Liver (tissue), 9 donors: ENCODE measurements around the gene SIL1. TPM values are rescaled to one million over a fixed set of nuclear protein-coding genes. Genes with fewer than 3 reads are reported as not detected.

ENCODE experiments used
- DNase-seq: peaks from one replicate; pipeline ENCODE4 v3.0.0-alpha.2; 2017; ENCODE audit warnings: low spot score
- H3K27ac ChIP-seq, 2 donors: one replicate each; pipeline ENCODE4 v1.7.0; 2013; ENCODE audit warnings: inconsistent platforms in 2 of 2, low read length in 2 of 2, control low read depth in 1 of 2, low read depth in 1 of 2, mild to moderate bottlenecking in 1 of 2
- H3K27me3 ChIP-seq, 4 donors: one replicate each; pipeline versions ENCODE4 v1.6.1 to v1.7.0; 2013; ENCODE audit warnings: low read length in 3 of 4, inconsistent platforms in 1 of 4, mild to moderate bottlenecking in 1 of 4, moderate library complexity in 1 of 4; ENCODE audit not compliant: control insufficient read depth in 4 of 4, insufficient read depth in 4 of 4
- H3K36me3 ChIP-seq, 4 donors: one replicate each; pipeline versions ENCODE4 v1.6.1 to v1.7.0; 2013; ENCODE audit warnings: low read length in 3 of 4, mild to moderate bottlenecking in 3 of 4, low read depth in 1 of 4, moderate library complexity in 1 of 4; ENCODE audit not compliant: control insufficient read depth in 4 of 4, insufficient read depth in 3 of 4
- H3K4me1 ChIP-seq, 4 donors: one replicate each; pipeline versions ENCODE4 v1.6.1 to v1.7.0; 2013; ENCODE audit warnings: low read length in 3 of 4, mild to moderate bottlenecking in 3 of 4, moderate library complexity in 1 of 4; ENCODE audit not compliant: control insufficient read depth in 4 of 4, insufficient read depth in 4 of 4
- H3K4me3 ChIP-seq, 3 donors: one replicate each; pipeline versions ENCODE4 v1.6.1 to v1.7.0; 2013; ENCODE audit warnings: low read length in 3 of 3, control low read depth in 1 of 3, low read depth in 1 of 3, mild to moderate bottlenecking in 1 of 3
- H3K9ac ChIP-seq, 2 donors: one replicate each; pipeline ENCODE4 v1.7.0; 2013; ENCODE audit warnings: low read length in 2 of 2, mild to moderate bottlenecking in 2 of 2, moderate library complexity in 2 of 2, control low read depth in 1 of 2, low read depth in 1 of 2
- H3K9me3 ChIP-seq, 4 donors: one replicate each; pipeline versions ENCODE4 v1.6.1 to v1.7.0; 2013; ENCODE audit warnings: low read length in 3 of 4; ENCODE audit not compliant: control insufficient read depth in 4 of 4
- ATF3 ChIP-seq: IDR thresholded peaks from 2 replicates; pipeline ENCODE4 v1.6.1; 2016; ENCODE audit warnings: antibody characterized with exemption
- CTCF ChIP-seq: fragments of 150-350 bp; IDR thresholded peaks from 2 replicates; pipeline ENCODE4 v1.5.1; 2017; ENCODE audit warnings: improper control_type of control experiment, low read depth, low read length; ENCODE audit not compliant: missing input control
- EGR1 ChIP-seq, 2 donors: IDR thresholded peaks; 2 replicates each; pipeline ENCODE4 v1.6.1; 2016 to 2018; ENCODE audit warnings: antibody characterized with exemption in 2 of 2, low read depth in 2 of 2
- FOXA1 ChIP-seq: IDR thresholded peaks from 2 replicates; pipeline ENCODE4 v1.6.1; 2016; ENCODE audit warnings: antibody characterized with exemption
- FOXA2 ChIP-seq: IDR thresholded peaks from 2 replicates; pipeline ENCODE4 v1.6.1; 2016; ENCODE audit warnings: antibody characterized with exemption
- GABPA ChIP-seq, 2 donors: IDR thresholded peaks in 1 of 2; conservative IDR thresholded peaks in 1 of 2; 2 replicates each; pipeline ENCODE4 v1.6.1; 2016; ENCODE audit warnings: antibody characterized with exemption in 2 of 2, mild to moderate bottlenecking in 1 of 2, moderate library complexity in 1 of 2
- HNF4A ChIP-seq, 2 donors: conservative IDR thresholded peaks; 2 replicates each; pipeline ENCODE4 v1.6.1; 2016; ENCODE audit warnings: antibody characterized with exemption in 2 of 2, mild to moderate bottlenecking in 2 of 2
- MAX ChIP-seq: IDR thresholded peaks from 2 replicates; pipeline ENCODE4 v1.6.1; 2016; ENCODE audit warnings: antibody characterized with exemption
- NR2F2 ChIP-seq: IDR thresholded peaks from 2 replicates; pipeline ENCODE4 v1.6.1; 2016; ENCODE audit warnings: antibody characterized with exemption
- RAD21 ChIP-seq, 2 donors: IDR thresholded peaks; 2 replicates each; pipeline ENCODE4 v1.6.1; 2016; ENCODE audit warnings: antibody characterized with exemption in 2 of 2, mild to moderate bottlenecking in 2 of 2
- RXRA ChIP-seq, 2 donors: IDR thresholded peaks; 2 replicates each; pipeline ENCODE4 v1.6.1; 2017 to 2018; ENCODE audit warnings: antibody characterized with exemption in 2 of 2, mild to moderate bottlenecking in 1 of 2
- SP1 ChIP-seq: IDR thresholded peaks from 2 replicates; pipeline ENCODE4 v1.6.1; 2018; ENCODE audit warnings: antibody characterized with exemption, mild to moderate bottlenecking
- TAF1 ChIP-seq: conservative IDR thresholded peaks from 2 replicates; pipeline ENCODE4 v1.6.1; 2016; ENCODE audit warnings: antibody characterized with exemption, mild to moderate bottlenecking
- ZBTB33 ChIP-seq: IDR thresholded peaks from 2 replicates; pipeline ENCODE4 v1.6.1; 2016; ENCODE audit warnings: antibody characterized with exemption
- WGBS: extraction: QIAGEN DNeasy Blood & Tissue Kit; methylation state at CpG from one replicate; pipeline ENCODE4 v1.1.7; 2013; 5-methylcytosine and 5-hydroxymethylcytosine counted together
- polyA plus RNA-seq, 2 donors: library from polyadenylated mRNA; stranded (reverse) in 1 of 2; unstranded in 1 of 2; fragments of 200-250 nt in 1 of 2; fragments of >200 nt in 1 of 2; fragmentation: Nextera tagmentation in 1 of 2; extraction: Ambion mirVana in 1 of 2; gene quantifications; one replicate each; pipeline versions ENCODE4 v1.2.1 to v1.2.3, GENCODE V29; 2013 to 2015
- total RNA-seq, 2 donors: library from RNA; depleted of rRNA; stranded (reverse); fragments of >200 nt; gene quantifications; one replicate each; pipeline ENCODE4 v1.2.3, GENCODE V29; 2014
- donor health status: healthy.
- donor health status: healthy.
- donor health status: healthy.
- donor health status: healthy.
- donor health status: healthy.

Gene SIL1
- total and polyA plus RNA-seq, 4 donors: 38.1 to 95.1 (median 76.2) TPM

GRCh38 chr5:138950421-138951031, 247.6 kb downstream of the SIL1 start:
- H3K4me3 ChIP-seq: no peak overlapping the region
- DNase-seq: no peak
- H3K36me3 ChIP-seq: peaks cover 0 to 16% (median 5%) of the 10 kb centered on the region in 4 donors
- TF ChIP-seq TAF1 (no peak), SP1 (no peak), CTCF (no peak), NR2F2 (no peak), ATF3 (no peak)
- peaks cover 3 to 16% (median 7%) of the 10 kb centered on the region in 4 donors for H3K4me1 ChIP-seq
- no peaks in the 10 kb centered on the region for H3K27me3 ChIP-seq
- H3K9me3 ChIP-seq: no peaks in the 10 kb centered on the region
- WGBS: 94% methylated on average over 14 of the region's 14 CpGs
- H3K27ac ChIP-seq: no peak overlapping the region
- no peak overlapping the region for H3K9ac ChIP-seq

- H3K4me3 ChIP-seq: no peak overlapping the region
- 96% methylated on average over 3 of the region's 3 CpGs for WGBS
- H3K4me1 ChIP-seq: peaks cover 0 to 11% (median 2%) of the 10 kb centered on the region in 4 donors
- no peak for DNase-seq
- peaks cover 0 to 16% (median 5%) of the 10 kb centered on the region in 4 donors for H3K36me3 ChIP-seq
- H3K9me3 ChIP-seq: no peaks in the 10 kb centered on the region
- H3K9ac ChIP-seq: no peak overlapping the region
- no peak for TF ChIP-seq RXRA (IDR thresholded peaks at IDR 0.05)
- no peak for TF ChIP-seq MAX
- no peak overlapping the region for H3K27ac ChIP-seq
- no peaks in the 10 kb centered on the region for H3K27me3 ChIP-seq
Measured at GRCh38 chr5:138949988-138950387, 248.2 kb downstream of the SIL1 start.

- Histone ChIP-seq H3K27me3 (no peaks in the 10 kb centered on the region), H3K9me3 (no peaks in the 10 kb centered on the region), H3K27ac (no peak overlapping the region), H3K36me3 (peaks cover 0 to 16% (median 6%) of the 10 kb centered on the region in 4 donors), H3K4me3 (no peak overlapping the region), H3K9ac (no peak overlapping the region), H3K4me1 (peaks cover 0 to 9% (median 2%) of the 10 kb centered on the region in 4 donors)
- 92% methylated on average over 4 of the region's 4 CpGs for WGBS
- TF ChIP-seq RAD21 (IDR thresholded peaks at IDR 0.05) (no peak), ZBTB33 (no peak), TAF1 (no peak), FOXA1 (no peak), MAX (no peak), FOXA2 (no peak), EGR1 (IDR thresholded peaks at IDR 0.05; ENCODE audit: low read depth in 2 of 2) (no peak), GABPA (IDR thresholded peaks at IDR 0.05 in 1 of 2, conservative IDR thresholded peaks at IDR 0.05 in 1 of 2) (no peak), HNF4A (conservative IDR thresholded peaks at IDR 0.05) (no peak)
- DNase-seq: no peak
Measured at GRCh38 chr5:138949223-138949574, 249.0 kb downstream of the SIL1 start.
